DMS114 treated with DMSO at 0.1 percent for 48 hours (cell line): ENCODE data around the gene SAMD4A.

Experiments
- DNase-seq: peaks from one replicate; lab custom pipeline; 2025; ENCODE audit not compliant: unreplicated experiment; lab: John Stamatoyannopoulos, UW

The SAMD4A gene

DNA sequence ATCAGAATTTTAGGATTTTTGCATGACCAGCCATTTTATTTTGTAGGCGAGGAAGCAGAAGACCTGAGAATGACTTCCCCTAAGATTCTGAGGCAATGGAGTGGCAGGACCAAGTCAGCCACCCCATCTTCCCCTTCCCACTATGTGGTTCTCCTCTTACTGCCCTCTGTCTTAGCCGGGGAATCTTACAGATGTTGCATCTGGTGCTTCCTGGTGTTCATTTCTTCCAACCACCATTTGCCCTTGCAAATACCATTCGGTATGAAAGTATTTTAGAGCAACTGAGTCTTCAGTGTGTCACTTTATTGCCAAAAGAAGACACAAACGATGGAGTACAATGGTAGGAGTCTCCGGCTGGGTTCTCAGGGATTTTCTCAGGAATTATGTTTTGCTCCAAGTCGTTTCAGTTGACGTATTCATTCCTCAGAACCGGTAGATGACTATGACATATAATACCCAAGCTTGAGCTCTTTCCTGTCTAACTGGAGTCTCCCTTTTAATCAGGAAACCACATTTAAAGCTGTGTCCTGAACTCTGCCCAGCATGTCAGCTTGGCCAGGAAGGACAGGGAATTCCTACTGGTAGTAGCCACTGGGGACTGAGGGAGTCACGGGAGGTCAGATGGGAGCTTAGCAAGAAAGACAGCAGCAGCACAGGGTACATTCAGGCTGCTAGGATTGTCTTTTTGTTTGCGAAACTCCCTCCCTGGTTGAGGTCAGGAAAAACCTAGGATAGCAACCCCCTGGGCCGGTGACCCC, 87.0 kb downstream of the SAMD4A start:
- no peak for DNase-seq

DNA sequence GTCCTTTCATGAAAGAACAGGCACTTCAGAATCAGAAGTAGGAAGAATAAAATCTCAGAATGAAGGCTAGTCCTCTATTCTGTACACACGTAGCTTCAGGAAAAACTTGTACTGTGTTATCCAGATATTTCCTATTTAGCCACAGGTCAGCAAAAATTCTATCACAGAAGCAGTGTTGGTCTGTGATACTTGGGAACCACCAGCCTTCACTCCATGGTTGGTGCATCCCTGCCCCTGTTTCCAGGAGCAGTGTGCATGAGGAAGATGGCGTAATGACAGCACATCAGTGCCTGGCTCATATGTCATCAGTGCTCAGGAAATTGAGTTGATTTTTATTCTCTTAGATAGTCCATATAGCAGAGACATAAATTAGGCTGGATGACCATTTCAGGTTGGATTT, 87.7 kb downstream of the SAMD4A start:
- DNase-seq, result no peak

DNA sequence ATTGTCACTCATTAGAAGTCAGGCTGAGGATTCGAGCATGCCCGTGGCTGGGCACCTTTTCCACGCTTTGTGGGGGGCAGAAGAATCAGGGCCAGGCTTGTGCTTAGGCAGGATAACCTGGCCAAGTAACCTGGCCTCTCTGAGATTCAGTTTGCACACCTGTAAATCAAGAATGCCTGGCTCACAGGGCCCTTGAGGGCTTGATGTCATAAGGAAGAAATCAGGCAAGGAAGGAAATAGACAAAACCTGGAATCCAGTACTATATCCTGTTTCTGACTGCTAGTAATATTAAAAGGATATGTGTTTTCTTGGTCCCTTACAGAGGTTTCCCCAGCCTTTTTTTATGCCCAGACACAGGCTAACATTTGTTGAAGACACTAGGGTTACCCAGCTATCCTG, 91.9 kb downstream of the SAMD4A start:
- DNase-seq, result no peak

DNA sequence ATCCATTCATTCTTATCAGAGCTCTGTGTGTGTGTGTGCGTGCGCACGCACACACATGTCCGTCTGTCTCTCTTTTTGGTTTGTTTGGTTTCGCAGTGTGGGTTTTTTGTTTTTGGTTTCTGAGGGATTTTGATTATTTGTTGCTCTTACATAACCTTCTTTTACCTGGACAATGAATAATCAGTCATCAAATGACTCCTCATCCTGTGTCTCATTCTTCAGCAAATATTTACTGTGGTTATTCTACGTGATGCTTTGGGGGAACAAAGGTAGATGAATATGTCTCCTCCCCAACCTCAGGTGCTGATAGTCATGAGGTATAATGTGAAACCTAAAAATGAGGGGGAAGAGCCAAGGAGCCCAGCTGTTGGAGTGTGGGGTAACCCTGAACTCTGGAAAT, 92.4 kb downstream of the SAMD4A start:
- DNase-seq, result no peak

DNA sequence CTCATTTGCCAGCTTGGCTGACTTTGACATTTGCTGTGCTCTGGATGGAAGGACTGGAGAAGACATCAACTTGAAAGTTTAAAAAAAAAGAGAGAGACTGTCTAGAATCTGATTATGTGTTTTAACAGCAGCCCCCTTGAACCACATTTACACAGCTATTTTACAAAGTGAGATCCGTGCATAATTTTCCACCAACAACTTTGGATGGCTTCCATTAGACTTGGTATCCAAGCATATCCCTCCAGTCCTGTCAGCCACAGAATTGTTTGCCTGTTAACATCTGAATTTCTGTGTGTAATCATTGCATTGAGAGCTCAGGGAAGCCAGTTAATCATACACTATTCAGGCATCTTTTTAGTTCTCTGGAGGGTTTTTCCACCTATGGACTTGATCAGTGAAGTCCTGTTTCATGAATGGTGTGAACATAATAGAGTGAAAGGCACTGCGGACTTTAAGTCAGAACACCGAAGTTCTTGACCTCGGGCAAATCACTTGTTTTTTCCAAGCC, 93.7 kb downstream of the SAMD4A start:
- no peak for DNase-seq

DNA sequence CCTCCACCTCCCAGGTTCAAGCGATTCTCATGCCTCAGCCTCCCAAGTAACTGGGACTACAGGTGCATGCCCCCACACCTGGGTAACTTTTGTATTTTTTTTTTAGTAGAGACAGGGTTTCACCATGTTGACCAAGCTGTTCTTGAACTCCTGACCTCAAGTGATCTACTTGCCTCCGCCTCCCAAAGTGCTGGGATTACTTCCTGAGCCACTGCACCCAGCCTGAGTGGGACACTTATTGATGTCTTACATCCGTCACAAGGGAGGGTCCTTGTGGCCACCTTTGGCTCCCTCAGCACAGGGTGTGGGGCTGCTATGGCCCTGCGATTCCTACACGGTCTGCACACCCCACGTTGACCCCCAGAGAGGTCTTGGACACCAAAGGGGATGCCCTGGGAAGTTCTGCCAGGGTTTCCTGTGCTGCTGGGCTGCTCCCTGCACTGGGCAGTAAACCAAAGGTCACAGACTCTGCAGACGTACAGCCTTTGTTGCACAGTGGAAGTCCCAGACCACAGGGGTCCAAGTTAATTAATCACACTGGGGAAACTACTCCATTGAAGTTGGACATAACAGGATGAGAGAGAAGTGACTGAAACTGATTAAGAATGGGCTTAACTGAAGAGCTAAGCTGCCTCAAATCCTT, 95.7 kb downstream of the SAMD4A start:
- no peak for DNase-seq

DNA sequence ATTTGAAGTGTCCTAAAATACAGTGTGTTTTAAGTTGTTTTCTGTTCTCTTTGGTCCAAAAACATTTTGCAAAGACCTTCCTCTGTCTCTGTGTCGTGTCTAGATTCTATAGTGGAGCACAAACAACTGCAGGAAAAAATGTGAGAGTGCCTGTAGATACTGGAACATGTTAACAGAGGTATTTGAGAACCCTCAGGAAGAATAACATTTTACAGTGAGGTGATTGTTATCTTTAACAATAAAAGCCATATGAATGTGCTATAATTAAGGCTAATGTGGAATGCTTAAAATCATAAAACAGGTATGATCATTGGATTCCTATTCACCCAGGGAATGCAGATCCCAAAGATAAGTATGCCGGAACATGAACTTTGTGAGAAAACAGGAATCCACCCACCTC, 98.0 kb downstream of the SAMD4A start:
- DNase-seq, result no peak

DNA sequence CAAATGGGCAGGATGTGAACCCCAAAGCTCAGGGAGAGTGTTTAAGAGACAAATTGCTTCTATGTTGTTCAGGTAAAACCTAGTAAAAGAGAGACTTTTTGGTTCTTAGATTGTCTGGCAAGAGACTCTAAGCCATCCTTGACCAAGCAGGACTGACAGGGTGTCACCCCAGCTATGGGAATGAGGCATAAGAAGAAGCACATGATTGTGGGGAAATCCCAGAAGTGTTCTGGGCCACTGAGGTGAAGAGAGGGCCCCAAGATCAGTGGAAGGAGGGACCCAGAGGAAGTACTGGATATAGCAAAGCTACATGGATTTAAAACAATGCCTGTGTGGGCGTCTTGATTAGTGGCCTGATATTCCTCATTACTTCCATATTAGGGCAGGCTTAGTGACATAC, 99.0 kb downstream of the SAMD4A start:
- no peak for DNase-seq

DNA sequence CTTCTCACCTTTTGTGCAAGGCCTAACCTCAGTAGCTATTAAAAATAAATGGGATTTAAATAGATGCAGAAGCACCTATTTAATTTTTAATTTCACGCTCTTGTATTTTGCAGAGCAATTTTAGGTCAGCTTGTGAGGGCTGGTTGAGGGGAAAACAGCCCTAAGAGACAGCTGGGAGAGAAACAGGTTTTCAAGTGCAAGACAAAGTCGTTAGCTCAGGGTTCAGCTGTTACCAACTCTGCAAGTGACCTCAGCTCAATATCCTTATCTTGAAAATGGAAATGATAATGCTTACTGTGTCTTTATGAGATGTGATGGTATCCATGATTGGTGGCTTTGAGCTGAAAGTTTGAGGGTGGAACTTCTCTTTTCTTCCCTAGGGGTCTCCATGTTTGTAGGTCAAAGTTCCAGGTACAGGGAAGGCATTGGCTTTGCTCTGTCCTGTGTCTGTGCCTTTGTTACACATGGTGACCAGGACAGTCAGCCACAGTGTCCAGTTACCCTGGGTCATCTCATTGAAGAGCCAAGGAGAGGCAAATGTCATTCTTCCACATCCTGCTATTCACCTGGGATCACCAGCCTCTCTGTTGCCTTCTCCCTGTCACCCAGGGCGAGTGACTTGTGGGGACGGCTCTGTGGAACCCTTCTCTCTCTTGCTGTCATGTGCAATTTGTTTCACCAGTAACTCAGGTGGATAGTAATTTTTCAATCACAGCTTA, 100.3 kb downstream of the SAMD4A start:
- no peak for DNase-seq

DNA sequence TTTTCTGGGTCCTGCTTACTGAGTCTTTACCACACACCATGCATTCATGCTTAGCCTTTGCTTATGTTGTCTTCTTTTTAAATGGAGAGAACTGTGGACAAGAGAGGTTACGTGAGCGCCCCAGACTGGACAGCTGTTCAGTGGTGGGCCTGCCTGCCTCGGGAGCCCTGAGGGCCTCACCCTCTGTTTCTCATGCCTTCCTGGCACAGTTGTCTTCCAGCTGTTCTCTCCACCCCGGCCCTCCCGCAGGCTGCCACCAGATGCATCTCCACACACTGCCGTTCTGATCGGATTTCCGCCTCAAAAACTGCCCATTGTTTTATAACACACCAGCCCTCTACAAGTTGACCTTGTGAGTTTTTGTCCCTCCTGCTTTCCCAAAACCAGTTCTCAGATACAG, 100.8 kb downstream of the SAMD4A start:
- DNase-seq, result no peak

DNA sequence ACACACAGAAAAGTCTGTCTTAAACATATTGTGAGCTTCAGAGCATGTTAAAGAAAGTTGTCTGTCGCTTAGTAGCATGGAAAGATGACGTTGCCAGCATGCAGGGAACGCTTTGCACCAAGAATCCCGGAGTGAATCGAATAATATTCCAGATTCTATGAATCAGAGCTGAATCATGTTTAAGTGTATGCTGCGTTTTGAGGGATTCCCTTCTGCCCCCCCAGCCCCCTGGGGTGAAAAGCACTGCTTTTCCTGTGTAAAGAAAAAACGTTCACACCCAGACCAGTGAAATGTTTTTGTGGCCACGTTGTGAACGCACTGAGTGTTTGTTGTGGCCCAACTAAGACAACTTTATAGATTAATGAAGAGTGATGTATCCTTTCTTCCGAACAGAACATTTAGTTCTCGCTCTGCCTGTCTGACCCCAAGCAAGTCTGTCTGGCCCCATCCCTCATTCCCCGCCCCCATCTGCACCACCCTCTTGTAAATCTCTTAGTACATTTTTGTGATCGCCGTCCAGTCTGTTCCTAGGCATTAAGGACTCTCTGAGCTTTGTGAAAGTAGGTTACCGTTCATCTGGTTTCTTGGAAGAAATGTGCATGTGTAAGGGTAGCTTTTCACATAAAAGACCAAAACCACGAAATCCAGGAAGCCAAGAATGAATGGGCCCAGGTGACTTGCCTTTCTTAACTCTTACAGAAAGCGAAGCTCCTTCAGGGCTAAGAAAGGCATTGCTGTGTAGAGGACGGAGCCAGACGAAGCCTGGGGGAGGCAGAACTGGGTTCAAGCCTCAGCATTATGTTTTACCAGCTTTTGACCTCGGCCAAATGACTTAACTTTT, 103.0 kb downstream of the SAMD4A start:
- no peak for DNase-seq

DNA sequence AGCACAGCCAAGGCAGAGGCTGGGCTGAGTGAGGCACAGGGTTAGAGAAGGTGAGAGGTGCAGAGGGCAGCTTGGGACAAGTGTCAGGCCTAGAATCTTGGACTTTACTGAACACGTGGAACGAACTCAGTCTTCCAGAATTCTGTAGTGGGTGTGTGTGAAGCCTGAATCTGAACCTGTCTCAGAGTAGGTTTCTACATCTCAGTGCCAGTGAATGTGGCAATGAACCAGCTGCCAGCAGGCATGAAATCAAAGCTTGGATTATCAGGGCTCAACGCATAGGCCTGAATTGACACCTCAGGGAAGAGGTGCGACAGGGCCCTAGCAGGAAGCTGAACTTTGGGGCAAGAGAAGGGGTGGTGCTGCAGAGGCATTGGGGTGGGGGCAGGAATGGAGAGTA, 104.6 kb downstream of the SAMD4A start:
- DNase-seq, result no peak

DNA sequence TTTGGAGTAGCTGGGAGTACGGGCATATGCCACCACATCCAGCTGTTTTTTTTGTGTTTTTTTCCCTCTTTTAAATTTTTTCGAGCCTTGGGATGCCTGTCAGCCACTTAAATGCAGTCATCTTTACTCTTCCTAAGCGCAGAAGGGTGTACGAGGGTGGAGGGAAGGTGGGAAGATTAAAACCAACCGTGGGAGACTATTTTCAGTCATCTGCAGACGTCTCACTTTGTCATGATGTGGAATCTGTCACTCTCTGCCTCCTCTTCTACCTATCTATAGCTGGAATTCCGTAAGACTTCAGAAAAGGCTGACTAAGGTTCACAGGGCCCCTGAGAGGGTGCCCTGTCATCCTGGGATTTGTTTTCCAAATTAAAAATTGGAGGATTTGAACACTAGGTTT, 105.3 kb downstream of the SAMD4A start:
- no peak for DNase-seq

DNA sequence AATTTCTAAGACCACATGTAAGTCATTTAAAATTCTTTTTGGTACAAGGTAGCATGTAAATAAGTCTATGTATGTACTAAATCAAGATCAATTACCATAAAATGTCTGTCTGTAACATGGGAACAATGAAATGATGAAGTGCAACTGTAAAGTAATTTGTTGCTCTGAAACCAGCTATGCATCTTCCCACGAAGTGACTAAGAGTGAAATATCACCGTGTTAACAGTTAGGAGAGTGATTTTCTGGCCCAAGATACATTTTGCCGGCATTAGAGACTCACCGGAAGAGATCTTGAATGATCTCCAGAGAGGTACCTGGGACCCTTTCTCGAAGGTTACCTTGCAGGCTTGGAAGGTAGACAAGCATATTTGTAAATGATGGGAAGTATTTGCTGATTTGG, 105.8 kb downstream of the SAMD4A start:
- no peak for DNase-seq

DNA sequence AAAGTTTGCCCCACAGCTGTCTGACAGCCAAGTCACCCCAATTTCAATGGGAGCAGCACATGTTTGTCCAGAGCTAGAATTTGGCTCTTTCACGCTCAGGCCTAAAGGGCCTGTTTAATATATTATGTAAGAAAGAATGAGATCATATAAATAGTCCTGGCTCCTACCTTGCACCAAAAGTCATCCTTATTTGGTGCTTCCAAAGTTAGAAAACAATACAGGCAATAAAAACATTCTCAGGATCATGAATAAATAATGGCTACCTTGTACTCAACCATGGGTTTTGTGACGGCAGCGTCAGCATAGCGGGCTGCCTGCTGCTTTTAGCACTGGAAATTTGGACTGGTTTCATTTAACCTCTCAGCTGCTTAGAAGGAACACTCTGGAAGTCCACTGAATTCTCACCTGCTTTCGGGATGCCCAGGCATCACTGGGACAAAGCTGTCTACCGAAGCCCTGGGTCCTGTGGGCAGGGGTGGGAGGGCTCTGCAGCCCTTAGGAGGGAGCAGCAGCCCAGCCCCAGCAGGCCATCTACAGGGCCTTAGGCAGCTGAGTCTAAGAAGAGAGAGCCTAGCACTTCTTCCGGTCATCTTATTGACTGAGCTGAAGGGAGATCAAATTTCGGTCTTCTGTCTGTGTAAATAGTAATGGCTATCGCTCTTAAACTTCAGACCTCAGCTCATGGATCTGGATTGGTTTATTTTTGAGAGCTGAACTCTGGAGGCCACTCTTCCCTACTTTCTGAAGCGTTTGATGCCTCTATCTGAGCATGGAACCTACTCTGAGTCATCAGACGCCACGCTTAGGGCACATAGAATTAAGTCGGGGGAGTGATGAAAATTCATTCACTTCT, 106.5 kb downstream of the SAMD4A start:
- DNase-seq, result no peak

DNA sequence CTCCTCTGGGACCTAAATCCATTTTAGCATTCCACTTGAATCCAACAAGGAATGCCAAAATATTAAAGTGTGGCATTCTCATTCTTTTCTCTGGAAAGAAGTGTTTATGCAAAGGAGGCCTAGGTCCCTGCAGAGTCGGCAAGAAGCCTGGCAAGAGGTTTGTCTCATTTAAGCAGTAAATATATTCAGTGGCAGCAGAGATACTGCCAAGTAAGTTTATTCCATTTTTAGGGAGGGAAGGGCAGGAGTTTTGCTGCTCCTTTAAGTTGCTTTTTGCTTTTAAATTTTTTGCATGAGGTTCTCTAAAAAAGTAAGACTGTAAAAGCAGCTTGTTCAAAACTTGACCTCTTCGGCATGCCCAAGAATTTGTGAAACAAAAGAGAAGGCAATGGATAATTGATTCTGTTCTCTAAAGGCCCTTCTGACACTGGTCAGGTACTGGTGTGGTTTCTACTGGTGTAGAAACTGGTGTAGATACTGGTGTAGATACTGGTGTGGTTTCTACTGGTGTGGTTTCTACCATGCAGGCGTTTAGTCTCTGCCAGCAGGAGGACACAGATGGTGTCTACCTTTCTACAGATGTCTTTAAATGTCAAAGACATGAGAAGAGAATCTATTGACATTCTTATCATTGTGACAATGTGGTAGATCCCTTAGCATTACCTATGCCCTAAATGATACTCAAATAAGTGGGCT, 107.3 kb downstream of the SAMD4A start:
- DNase-seq, result no peak

DNA sequence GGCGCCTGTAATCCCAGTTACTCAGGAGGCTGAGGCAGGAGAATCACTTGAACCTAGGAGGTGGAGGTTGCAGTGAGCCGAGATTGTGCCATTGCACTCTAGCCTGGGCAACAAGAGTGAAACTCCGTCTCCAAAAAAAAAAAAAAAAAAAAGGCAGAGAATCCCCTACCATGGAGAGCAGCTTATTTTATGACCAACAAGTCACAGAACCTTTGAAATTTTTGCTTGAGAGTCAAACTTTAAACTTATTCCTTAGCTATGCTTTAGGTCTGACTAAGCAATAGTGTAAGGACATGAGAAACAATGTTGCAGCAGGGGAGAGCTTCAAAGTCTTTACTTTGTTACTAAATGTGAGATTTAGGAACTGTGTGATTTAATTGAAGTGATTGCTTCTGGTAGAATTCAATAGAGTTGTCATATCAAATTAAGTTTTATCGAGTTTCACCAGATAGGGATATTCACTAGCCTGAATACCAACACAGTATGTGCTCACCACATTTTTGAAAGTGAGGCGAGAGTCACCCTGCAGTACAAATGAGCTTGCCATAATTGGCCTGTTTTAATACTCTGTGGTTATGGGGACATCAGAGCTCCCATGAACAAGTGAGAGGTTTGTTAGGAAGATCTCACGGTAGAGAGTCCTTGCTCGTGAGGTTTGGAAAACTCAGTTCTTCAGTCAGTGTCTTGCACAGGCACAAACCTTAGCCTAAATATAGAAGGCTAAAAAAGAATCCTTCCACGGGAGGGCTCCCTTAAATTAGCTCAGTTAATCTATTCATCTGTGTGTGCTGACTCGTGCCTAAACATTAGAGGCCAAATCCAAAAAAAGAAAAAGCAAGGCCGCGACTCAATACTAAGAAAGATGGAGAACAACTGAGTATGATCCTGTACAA, 108.6 kb downstream of the SAMD4A start:
- no peak for DNase-seq

DNA sequence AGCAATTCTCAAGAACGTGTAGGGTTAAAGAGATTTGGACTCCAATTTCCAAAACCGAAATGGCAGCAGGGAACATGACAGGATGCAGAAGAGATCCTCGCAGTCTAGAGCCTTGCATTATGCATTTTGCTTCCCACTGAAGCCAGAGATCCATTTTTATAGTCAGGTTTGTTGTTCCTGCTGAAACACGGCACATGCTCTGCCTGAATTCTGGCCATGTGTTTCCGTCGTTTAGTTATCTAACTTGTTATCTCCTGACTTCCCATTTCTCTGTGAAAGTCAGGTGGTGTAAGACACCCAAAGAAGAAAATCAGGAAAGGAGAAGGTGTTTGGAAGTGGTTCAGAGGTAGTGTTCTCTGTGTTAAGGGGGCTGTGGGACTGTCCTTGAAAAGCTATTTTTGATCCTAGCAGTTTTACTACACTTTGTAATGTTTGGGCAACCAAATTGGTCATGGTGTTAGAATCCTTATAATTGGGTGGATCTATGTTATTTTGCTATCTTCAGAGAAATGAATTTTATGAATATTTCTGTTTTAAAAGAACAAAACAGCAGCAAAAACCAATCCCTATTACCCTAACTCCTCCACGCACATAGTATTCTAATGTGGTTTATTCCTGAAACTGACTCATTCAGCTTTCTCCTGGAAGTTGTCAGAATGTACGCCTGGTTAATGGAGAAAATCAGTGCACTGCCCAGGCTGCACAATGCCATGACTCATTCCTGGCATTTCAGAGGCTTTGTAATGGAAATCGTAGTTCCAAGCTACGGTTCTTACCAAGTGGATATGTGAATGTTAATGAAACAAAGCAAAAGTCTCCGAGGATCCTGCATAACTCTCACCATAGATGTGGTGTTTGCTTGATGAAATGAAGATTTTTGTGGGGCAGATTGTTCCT, 110.1 kb downstream of the SAMD4A start:
- DNase-seq, result no peak
